Medulla oblongata (tissue), 1 donor: ENCODE measurements around the gene EIF4EBP2.

Experiments used
- DNase-seq: peaks from one replicate; pipeline ENCODE4 v3.0.0-alpha.2; 2015; ENCODE audit errors: extremely low spot score

The EIF4EBP2 gene

DNA sequence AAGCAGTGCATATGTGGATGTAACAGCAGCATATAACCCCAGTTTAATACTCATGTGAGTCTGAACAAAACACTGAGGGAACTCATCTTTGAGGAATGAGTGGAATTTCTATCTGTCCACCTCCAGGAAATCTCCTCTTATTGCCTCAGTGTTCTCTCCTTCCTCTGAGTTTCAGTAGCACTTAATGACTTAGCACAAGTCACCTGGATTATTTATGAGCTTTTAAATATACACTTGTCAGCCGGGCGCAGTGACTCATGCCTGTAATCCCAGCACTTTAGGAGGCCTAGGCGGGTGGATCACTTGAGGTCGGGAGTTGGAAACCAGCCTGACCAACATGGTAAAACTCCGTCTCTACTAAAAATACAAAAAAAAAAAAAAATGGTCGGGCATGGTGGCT, 25.8 kb upstream of the EIF4EBP2 start:
- no peak for DNase-seq

DNA sequence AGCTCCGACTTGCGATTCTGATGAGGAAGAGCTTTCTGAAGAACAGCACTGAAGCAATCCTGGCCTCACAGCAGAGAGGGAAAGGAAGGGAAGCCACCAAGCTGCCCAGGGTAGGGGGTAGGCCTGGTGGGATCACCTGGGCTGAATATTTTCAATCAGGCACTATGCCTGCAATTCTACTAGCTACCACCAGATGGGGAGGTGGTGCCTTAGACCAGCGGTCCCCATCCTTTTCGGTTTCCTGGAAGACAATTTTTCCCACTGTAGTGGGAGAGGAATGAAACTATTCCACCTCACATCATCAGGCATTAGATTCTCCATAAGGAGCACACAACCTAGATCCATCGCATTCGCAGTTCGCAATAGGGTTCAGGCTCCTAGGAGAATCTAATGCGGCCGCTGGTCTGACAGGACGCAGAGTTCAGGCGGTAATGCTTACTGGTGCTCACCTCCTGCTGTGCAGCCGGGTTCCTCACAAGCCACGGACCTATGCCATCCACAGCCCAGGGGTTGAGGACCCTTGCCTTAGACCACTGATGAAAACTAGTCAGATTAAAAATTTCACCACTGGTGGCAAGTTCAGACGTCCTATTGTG, 24.3 kb upstream of the EIF4EBP2 start:
- no peak for DNase-seq

DNA sequence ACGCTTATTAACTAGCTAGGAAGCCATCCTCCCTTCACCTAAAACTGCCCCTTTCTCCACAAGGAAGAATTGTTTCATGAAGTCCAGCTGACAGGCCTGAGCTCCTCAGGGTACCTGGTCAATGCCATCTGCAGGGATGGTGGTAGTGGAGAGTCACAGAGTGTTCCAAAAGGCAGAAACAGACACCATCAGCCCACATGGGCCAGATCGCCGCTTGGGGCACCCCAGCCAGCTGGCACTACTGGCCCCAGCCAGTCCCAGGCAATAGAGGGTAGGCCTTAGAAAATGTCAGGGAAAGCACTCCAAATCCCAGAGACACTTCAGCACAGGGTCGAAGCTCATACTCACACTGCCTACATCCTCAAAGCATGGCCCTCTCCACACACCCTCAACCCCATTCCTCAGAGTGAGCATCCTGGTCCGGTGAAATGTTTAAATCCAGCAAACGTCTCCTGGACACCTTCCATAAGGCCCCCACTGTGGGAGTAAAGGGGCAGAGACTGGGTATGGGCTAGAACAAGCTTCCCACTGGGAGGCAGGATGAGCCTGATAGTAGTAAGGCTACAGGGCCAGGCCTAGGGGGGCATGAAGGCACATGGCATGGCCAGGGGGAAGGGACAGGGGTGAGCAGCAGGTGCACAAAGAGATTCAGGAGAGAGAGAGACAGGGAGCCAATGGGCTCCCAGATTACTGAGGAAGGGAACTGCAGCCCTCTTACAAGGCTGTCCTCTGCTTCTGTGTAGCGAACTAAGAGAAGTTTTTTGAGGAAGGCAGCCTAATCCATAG, 23.4 kb upstream of the EIF4EBP2 start:
- no peak for DNase-seq

DNA sequence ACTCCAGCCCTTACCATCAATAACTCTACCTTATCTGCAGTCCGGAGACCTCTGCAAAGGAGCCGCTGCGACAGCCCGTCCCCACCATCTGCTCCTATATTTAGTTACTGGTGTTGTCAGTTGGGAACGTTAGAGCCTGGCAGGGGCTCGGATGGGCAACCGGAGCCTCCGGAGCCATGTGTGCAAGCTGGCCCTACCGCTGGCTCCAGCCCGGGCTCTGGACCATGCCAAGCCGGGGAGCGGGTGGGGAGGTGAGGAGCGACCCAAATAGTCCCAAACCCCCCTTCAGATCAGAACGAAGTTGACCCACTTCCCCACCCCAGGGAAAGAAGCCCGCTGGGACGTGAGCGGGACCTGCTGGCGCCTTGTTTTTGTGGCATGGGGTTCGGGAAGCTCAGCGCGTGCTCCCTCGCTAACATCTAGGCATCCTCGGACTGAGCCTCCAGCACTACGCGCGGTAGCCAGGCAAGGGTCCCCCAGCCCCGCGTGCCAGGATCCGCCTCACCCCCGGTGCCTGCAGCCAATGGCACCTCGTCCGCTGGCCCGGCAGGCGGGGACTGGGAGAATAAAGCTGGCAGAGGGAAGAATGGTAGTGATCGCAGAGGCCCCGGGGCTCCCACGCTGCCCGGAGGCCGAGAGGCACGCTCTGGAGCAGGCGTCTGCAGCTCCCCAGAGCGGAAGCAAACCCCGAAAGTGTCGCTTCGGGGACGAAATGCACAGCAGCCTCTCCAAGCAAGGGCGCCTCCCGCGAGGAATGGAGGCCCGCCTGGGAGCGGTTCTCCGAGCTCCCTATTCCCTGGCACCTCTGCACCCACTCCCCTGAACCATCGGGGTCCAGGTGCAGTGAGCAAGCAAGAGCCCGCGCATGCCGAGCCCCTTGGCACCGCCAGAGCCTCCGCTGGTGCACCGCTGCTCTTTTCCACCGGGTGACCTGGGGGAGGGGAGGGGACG, 22.2 kb upstream of the EIF4EBP2 start:
- peak; percentile 39 for DNase-seq

DNA sequence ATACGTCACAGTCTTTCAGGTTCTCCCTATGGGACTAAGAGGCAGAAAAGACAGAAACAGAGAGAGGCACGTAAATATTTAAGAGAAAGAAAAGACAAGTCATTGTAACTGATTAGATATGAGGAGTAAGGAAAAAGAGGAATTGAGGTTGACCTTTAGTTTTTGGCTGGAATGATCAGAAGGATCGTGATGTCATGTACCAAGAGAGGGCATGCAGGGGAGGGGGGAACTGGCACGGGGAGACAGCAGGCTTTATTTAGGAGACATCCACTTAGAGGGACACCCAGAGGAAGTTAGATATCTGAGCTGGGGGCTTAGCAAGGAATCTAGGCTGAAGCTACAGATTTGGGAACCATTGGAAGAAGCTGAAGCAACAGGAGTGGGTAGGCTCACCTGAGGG, 12.3 kb upstream of the EIF4EBP2 start:
- no peak for DNase-seq

DNA sequence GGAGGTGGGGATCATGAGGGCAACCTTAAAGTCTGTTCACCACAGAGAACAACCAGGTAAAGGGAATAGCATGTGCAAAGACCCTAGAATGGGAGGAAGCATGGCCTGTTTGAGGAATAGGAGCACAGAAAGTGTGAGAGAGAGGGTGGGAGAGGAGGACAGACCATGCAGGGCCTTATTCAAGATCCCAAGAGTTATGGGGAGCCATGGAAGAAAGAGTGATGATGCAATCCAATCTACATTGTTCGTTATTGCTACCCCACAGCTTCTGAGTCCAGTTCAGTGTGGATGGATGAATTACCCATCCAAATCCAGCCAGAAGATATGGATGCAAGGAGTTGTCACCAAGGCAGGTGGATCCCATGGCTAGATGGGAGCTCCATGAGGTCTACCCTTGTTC, 7.8 kb upstream of the EIF4EBP2 start:
- no peak for DNase-seq

DNA sequence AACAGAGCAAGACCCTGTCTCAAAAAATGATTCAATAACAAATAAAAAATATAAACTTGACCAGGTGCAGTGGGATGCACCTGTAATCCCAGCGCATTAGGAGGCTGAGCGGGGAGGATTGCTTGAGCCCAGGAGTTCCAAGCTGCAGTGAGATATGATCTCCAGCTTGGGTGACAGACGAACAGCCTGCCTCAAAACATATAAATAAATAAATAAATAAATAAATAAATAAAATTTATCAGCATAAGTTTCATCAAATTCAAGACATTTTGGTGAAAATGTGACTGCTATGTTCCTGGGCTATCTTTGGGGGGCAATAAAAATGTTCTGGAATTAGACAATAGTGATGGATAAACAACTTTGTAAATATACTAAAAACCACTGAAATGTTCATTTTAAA, 4.8 kb upstream of the EIF4EBP2 start:
- no peak for DNase-seq

DNA sequence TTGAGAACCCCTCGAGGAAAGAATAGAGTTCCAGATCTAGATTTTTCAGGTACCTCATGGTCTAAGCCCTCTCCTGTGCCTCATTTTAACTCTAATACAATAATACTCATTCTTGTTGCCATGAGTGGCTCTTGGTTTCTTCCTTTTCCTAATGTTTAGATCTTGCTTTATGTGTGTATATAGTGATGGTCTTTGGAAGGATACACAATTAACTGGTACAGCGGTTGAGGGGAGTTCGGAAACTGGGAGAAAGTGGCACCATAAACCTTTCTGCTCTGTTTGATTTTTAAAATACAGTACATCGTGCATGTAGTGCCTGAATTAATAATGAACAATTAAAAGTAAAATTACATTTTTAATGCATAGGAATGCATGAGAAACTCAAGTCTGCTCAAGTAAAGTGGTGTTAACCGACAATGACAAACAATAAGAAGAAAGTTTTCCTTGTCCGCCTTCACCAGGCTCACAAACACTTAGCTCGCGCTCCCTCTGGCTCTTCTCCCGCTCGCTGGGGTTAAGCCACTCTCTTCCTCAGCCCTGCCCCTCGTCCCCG, 386 bp upstream of the EIF4EBP2 start:
- no peak for DNase-seq

DNA sequence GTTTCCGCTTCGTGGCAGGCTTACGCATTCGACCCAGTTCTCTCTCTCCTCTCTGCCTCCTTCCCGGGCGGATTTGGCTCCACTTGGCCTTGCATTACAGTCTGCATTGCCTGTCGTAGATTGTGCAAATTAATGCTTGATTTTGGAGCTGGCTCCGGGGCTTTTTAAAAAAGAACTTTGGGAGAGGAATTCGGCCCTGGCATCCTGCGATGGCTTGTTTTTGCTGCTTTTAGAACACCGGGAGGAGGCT, 767 bp downstream of the EIF4EBP2 start:
- DNase-seq = peak; percentile 55

DNA sequence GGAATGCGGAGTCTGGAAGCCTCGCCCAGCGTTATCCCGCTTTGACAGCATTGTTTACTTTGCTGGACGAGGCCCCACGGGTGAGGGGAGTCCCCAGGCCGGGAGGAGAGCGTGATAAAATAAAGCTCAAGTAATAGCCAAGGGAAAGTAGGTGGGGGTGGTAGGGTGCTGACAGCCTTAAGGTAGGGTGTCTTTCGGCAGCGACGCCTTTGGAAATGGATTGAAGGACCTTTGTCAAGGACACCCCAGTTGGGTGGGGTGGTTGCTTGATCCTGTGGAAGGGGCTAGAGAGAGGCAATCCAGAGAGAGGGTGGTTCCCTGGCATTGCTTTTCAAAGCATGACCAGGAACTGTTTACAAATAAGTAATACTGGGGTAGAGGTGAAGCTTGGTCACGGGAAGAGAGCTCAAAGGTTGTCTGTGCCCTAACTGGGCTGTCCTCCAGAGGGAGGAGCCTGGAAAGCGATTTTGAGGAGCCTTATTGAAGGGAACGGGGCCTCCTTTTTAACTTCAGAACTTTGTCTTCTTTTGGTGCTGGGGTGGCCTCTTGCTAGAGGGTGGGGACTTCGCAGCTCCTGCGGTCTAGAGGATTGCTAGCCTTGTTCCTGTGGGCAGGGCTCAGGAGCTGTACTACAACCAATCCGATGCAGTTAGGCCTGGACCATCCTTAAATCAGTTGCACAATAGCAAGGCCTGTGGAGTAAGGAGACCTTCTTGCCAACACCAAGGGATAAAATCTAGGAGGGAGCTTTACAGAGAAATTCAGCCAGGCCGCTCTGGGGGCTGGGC, 1.3 kb downstream of the EIF4EBP2 start:
- peak; percentile 87 for DNase-seq

DNA sequence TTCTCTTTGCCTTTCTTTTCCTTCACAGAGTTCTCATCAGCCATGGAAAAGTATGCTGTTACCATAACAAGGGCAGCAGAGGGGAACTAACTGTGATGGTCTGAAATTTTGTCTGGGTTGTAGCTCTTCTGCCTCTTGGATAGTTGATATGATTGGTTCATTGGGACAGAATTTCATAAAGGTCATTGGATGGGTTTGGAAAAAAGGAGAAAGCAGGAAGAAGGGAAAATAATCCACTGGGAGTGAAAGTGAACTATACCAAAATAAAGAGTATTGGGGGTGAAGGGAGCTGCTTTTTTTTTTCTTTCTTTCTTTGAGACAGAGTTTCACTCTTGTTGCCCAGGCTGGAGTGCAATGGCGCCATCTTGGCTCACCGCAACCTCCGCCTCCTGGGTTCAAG, 5.8 kb downstream of the EIF4EBP2 start:
- DNase-seq = no peak

DNA sequence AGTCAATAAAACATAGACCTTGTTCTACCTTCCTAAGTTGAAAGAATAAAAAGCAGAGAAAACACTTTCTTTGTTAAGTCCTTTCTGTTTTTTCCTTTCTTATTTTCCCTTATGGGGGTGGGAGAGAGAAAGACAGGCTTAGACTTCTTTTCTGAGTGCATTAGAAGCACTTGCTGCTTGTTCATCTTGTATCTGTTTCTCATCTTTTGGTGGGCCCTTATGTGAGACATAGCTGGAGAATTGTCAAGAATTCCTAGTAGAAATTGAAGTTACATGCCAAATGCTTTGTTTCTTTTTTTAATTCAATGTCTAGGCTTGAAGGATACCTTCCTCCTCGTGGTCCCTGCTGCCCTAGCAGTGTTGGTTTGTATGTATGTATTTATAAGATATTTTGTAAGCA, 6.7 kb downstream of the EIF4EBP2 start:
- no peak for DNase-seq

DNA sequence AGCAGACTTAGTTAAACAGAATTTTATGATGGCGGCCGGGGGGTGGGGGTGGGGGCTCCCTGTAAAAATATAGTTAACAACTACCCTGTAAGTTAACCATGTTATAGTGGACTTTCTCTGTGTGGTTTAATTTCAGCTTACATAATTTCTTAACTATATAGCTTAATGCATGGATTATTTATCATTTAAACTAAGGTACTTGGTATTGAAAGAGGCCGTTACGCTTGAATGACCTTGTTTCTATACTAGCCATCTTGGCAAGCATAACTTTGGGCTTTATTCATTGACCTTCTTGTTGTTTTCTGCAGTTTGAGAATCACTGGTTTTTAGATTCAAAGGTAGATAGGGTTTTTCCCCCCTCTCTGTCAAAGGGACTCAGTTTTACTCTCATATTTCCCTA, 8.4 kb downstream of the EIF4EBP2 start:
- DNase-seq = no peak

DNA sequence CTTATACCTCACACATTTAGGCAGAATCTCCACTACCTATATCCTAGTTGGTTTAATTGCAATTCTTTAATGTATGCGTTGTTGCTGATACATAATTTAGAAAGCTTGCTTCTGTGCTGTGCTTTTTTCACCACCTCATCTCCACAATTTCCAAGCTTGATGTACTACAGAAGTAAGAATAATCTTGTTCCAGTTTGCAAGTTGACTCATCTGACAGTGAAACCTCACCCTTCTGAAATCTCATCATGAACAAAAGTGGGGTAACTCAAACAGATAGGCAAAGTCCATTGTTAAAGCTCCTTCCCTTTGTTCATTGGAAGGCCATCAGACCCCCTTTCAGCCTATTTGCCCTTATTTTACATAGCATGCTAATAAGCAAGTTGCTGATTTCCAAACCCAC, 13.6 kb downstream of the EIF4EBP2 start:
- DNase-seq = no peak

DNA sequence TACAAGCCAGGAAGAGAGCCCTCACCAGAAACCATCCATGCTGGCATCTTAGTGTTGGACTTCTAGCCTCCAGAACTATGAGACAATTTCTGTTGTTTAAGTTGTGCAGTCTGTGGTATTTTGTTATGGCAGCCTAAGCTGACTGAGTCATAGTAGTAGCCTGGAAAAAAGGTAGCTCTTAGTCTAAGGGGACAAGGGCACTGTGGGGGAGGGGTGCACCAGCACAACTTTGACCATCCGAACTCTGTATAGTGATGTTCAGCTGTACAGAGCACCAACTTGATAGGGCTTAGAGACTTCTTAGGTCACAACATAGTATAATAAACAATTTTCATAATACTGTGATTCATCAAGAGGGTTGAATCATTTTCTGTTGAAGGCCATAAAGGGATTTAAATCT, 14.3 kb downstream of the EIF4EBP2 start:
- DNase-seq = no peak

DNA sequence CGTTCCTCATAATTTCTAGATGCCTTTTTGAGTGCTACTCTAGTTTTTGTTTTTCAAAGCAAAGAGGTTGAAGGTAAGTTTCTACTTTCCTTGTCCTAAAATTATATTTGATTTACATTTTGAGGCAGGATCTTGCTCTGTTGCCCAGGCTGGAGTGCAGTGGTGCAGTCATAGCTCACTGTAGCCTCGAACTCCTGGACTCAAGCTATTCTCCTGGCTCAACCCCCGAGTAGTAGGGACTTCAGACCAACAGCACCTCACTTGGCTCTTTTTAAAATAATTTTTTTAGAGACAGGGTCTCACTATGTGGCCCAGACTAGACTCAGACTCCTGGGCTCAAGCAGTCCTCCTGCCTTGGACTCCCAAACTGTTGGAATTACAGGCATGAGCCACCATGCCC, 14.8 kb downstream of the EIF4EBP2 start:
- no peak for DNase-seq

DNA sequence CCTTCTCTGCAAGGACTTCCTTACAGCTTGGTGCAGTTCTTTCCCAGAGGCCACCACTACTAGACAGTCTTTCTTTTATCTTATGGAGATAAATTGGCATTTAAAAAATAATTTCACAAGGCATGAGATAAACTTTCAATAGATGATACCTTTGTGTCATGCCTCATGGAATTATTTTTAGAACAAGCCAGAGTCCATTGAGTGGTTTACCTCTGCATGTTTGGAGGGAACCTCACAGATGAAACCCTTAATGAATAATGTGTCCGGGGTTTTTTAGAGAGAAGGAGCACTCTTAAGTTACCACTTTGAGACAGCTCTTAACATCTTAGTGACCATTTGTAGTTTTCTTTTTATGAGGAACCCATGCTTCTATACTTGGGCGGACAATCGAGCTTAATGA, 20.4 kb downstream of the EIF4EBP2 start:
- DNase-seq = no peak

DNA sequence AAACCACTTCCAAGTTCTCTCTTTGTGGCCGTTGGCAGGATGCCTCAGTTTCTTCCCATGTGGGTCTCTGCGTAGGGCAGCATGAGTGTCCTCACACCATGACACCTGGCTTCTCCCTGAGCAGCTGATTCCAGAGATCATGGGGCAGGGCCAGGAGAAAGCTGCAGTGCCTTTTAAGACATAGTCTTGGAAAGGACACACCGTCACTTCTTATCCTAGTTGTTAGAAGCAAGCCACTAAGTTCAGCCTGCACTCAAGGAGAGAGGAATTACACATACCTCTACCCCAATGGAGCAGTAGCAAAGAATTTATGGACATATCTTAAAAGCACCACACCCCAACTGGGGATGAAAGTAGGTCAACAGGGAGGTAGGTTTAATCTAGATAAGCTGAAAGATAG, 21.2 kb downstream of the EIF4EBP2 start:
- no peak for DNase-seq

DNA sequence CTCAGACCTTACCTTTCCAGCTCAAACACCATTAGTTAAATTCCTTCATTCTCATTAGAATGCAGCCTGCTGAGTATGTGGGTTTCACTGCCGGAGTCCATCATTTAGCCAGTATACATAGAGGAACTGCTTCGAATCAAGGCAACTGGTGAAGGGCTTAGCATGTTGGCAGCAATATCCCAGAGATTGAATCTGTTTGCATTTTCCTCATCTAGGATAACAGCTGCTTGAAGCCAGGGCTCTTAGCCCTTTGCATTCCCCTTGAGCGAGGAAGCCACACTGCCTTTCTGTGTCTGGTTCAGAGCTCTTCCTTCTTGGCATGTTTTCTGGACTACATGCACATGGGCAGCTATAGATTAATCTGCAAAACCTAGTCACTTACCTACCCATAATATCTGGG, 22.9 kb downstream of the EIF4EBP2 start:
- DNase-seq = no peak

DNA sequence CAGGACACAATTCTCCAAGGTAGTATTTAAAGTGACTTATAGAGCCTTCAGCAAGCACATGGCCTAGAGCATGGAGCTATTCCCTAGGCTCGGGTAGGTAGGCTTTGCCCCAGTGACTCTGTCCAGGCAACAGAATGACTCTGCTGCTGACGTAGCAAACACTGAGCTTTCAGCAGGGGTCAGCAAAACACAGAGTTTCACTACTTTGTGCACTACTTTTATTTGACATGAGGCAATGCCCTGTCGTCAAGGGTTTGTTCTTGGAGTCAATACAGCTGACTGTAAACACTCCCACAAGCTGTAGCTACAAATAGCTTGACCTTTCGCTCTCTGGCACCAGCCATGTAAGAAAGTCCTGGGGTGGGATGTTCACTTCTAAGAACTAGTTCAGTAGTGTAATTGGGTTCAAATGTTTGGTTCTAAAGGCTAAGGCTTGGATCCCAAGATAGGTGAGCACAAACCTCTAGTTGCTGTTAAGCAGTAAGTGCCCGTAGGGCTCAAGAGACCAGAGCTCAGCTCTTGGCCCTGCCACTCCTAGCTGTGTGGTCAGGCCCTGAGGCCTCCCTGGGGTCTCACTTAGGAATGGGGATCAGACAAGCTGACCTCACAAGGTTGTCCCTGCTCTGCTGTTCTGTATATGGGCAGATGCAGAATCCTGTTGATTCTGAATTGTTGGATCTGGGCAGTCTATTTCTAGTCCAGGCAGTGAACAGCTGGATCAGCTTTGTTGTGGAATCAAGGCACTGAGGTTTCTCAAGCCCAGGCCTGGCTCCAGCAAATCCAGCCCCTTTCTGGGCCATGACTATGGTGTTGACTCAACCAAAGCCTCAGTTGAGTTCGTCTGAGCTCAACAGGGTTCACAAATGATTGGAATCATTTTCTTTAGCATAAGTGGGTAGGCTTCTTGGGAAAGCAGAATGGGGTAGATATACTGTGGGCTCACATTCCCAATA, 26.8 kb downstream of the EIF4EBP2 start:
- DNase-seq = peak; percentile 70

DNA sequence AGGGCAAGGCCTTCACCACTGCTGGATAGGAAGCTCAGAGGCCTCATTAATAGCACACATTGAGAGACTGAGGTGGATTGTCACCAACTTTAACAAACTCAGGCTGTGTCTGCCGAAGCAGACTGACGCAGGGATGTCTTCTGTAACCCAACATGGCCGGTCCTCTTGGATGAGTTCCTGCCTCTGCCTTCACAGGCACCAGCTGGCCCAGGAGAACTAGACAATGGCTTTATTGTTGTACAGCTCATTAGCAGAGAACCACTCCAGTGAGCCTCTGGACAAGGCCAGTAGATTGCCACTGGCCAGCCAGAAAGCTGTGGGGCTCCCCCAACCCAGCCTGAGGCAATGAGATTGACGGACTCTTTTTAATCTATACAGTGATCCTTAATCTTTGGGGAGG, 28.2 kb downstream of the EIF4EBP2 start:
- DNase-seq = peak; percentile 94
